Medulla oblongata (tissue), 1 donor: ENCODE results near the gene VRK3.
"Not testable (repeated sequence)": the region's sequence is repeated elsewhere in the genome, so short reads cannot be mapped to it uniquely, and the experiment has no call there.

Experiments used
- DNase-seq: peaks from one replicate; pipeline ENCODE4 v3.0.0-alpha.2; 2015; ENCODE audit errors: extremely low spot score

VRK3 gene

GRCh38 chr19:49987159-49987698 lies 37.9 kb downstream of the VRK3 start:
- peak; percentile 88 for DNase-seq

DNA sequence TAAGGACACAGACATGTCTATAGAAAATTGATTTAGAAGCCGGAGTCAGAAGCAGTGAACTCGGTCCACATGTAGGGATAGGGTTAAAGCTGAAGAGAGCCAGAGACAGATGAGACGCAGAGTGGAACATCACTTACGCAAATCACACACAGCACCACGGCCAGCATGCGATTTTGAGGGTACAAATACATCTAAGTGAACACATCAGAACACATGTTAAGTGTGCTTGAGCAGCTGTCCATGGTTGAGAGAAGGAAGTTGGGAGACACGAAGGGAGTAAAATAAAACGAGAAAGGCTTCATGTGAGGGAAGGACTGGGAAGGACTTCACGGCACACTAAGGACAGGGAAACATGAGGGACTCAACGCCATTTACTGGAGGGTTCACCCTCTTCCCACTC lies 38.8 kb downstream of the VRK3 start:
- DNase-seq, result no peak

- DNase-seq, result no peak
Measured at GRCh38 chr19:49985871-49986270, 39.3 kb downstream of the VRK3 start.

- no peak for DNase-seq
Measured at GRCh38 chr19:49984491-49984890, 40.7 kb downstream of the VRK3 start.

GRCh38 chr19:49983645-49984229 lies 41.4 kb downstream of the VRK3 start:
- DNase-seq, result peak; percentile 58

- no peak for DNase-seq
Measured at GRCh38 chr19:49981603-49982593, 43.3 kb downstream of the VRK3 start.

GRCh38 chr19:49978324-49978723 lies 46.8 kb downstream of the VRK3 start:
- DNase-seq, result no peak

- no peak for DNase-seq
Measured at GRCh38 chr19:49977881-49978280, 47.3 kb downstream of the VRK3 start.

- DNase-seq, result no peak
Measured at GRCh38 chr19:49977076-49977475, 48.1 kb downstream of the VRK3 start.

DNA sequence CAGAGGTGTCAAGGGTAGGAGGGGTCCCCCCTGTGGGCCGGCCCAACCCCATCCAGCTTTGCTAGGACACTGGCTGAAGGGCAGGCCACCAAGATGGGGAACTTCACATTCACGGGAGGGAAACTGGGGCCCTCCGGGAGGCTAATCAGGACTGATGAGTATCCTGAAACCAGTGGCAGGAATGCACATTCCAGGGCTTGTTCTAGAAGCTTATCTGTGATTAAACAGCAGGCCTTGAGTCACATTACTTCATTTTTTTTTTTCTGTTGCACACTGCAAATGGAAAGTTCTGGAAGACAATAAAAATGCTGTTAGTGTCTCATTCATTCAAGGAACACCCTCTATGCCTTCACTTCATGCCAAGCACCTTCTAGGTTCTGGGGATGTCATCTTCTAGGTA lies 48.7 kb downstream of the VRK3 start:
- DNase-seq, result no peak

DNA sequence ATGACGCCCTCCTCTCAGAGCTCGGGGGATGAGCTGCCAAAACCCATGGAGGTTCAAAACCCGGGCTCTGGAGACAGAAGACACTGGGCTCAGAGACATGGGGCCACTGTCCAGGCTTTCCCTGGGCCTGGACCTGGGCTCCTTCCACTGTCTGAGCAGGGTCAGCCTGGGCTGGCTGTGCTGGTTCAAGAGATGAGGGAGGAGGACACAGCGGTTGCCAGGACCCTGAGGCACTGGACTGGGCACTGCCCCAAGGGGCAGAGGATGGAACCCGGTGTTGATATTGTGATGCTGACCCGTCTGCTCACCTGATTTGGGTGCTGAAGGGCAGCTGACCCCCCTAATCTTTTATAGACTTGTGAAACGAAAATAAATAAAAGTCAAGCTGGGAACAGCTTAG lies 50.1 kb downstream of the VRK3 start:
- DNase-seq, result no peak

DNA sequence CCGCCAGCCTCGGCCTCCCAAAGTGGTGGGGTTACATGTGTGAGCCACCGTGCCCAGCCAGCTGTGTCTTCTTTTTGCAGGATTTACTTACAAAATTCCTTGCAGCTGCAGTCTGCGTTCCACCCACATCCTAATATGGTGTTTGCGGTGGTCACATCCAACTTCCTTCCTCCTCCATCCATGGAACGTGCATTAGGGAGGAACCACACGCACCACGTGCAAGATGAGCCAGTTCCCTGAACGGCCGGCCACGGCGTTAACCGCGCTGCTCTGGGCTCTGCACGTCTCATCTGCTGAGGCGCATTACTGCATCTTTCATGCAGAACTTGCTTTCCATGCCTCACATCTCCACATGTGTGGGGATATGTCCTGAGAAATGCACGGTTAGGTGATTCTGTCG lies 51.2 kb downstream of the VRK3 start:
- DNase-seq, result no peak

- DNase-seq, result no peak
Measured at GRCh38 chr19:49972841-49973240, 52.3 kb downstream of the VRK3 start.

- no peak for DNase-seq
Measured at GRCh38 chr19:49971991-49972411, 53.2 kb downstream of the VRK3 start.

DNA sequence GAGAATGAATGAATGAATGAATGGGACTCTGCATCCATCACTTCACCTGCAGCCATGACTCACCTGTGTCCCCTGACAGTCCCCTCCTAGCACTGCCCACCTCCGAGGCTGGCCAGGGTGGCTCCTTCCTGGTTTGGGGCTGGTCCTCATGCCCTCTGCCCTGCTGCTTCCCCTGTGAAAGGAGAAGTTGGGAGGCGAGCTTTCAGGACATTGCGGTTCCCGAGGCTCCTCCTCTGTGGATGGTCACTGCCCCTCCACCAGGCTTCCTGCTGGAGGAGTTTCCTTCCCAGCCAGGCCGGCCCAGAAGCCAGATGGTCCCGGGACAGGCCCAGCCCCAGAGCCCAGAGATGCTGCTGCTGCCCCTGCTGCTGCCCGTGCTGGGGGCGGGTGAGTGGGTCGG lies 55.8 kb downstream of the VRK3 start:
- DNase-seq, result peak; percentile 39

DNA sequence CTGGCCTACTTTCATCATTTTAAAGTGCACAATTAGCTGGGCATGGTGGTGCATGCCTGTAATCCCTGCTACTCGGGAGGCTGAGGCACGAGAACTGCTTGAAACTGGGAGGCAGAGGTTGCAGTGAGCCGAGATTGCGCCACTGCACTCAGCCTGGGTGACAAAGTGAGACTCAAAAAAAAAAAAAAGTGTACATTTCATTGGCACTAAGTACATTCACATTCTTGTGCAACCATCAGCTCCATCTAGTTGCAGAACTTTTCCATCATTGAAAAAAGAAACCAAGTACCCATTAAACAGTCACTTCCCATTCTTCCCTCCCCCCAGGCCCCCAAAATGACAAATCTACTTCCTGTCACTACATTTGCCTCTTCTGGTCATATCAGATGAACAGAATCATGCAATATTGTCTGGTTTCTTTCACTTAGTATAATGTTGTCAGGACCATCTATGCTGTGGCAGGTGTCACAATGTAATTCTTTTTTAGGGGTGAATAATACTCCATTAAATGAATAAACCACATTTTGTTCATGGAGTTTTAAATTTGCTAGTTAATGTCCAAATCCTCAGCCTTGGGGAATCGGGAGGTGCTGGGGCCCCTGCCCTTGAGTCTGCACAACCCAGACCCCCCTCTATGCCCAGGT lies 56.8 kb downstream of the VRK3 start:
- DNase-seq, result peak; percentile 14

- not testable (repeated sequence) for DNase-seq
Measured at GRCh38 chr19:49960980-49961379, 64.2 kb downstream of the VRK3 start, which contains the start of gene SIGLEC11. TSS of gene SIGLEC11 (minus strand) at chr19:49961172. CDS start at chr19:49961081, 91 bp downstream.

DNA sequence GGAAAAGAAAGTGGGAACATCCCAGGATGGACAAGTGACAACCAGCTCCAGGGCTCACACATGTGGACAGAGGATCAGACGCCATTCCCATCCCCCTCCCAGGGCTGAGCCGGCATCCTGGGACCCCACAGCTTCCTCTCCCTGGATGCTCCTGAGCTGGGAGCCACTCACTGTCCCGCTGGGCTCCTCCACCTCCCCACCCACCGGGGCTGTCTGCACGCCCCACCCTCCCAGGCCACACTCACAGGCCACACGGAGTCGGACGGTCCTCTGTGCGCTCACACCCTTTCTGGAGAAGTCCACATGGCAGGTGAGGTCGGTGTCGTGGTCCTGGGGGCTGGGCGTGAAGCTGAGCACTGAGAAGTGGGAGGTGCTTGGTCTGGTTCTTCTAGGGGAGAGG lies 65.3 kb downstream of the VRK3 start:
- not testable (repeated sequence) for DNase-seq

GRCh38 chr19:49958596-49958995 lies 66.6 kb downstream of the VRK3 start:
- DNase-seq, result not testable (repeated sequence)

- DNase-seq, result not testable (repeated sequence)
Measured at GRCh38 chr19:49958144-49958543, 67.0 kb downstream of the VRK3 start.

DNA sequence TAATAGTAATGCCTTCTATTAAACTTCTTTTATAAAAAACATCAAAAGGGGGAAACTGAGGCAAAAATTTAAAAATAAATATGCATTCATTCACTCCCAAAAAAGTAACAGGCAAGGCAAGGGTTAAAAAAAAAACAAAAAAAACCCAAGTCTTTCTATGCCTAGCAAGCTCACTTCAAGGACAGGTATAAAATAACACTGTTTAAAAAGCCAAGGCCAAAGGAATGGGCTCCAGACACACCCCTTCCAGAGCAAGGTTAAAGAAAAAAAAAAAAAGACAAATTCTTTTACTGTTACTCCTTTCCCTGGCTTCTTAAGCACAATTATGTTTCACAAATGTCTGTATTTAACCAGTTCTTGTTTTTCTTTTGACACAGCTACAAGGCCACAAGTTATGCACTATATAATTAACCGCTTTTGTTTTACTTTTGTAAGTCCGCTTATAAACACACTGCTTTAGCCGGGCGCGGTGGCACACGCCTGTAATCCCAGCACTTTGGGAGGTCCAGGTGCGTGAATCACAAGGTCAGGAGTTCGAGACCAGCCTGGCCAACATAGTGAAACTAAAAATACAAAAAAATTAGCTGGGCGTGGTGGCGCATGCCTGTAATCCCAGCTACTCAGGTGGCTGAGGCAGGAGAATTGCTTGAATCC lies 67.8 kb downstream of the VRK3 start:
- no peak for DNase-seq

GRCh38 chr19:49956115-49956495 lies 69.1 kb downstream of the VRK3 start:
- DNase-seq, result no peak
